Right lobe of liver (tissue), 6 donors: ENCODE data around the gene TECPR2. TPM values are rescaled to one million over a fixed set of nuclear protein-coding genes. Genes with fewer than 3 reads are reported as not detected.
"Not testable (repeated sequence)": the region's sequence is repeated elsewhere in the genome, so short reads cannot be mapped to it uniquely, and the experiment has no call there.

Experiments used
- ATAC-seq, 4 donors: fragments of 200-7000 bp; cut with Tn5 transposase; one replicate each; pipeline ENCODE4 v1.9.1; 2020; ENCODE audit warnings: mild to moderate bottlenecking in 4 of 4, moderate library complexity in 4 of 4
- DNase-seq, 3 donors: peaks; one replicate each; pipeline ENCODE4 v3.0.0-alpha.2; 2020
- H3K27ac ChIP-seq, 3 donors: fragments of 200-600 bp; one replicate each; pipeline ENCODE4 v1.8.0; 2022
- H3K27me3 ChIP-seq, 2 donors: fragments of 200-600 bp; one replicate each; pipeline ENCODE4 v1.8.0; 2022
- H3K36me3 ChIP-seq, 4 donors: fragments of 200-600 bp; sonication (generic) in 1 of 4; one replicate each; pipeline versions ENCODE4 v1.5.1 to v1.8.0; 2017 to 2022; ENCODE audit warnings: control low read depth in 1 of 4
- H3K4me1 ChIP-seq, 4 donors: fragments of 200-600 bp; sonication (generic) in 1 of 4; one replicate each; pipeline versions ENCODE4 v1.5.1 to v1.8.0; 2017 to 2022; ENCODE audit warnings: control low read depth in 1 of 4
- H3K4me3 ChIP-seq, 3 donors: fragments of 200-600 bp; one replicate each; pipeline ENCODE4 v1.8.0; 2022
- H3K9me3 ChIP-seq, 4 donors: fragments of 200-600 bp; sonication (generic) in 1 of 4; one replicate each; pipeline versions ENCODE4 v1.5.1 to v1.8.0; 2017 to 2022; ENCODE audit warnings: control low read depth in 1 of 4
- CTCF ChIP-seq, 4 donors: fragments of 200-600 bp in 3 of 4; fragments of 450-650 bp in 1 of 4; IDR thresholded peaks; one replicate each; pipeline versions ENCODE4 v1.5.1 to v1.8.0; 2016 to 2022; ENCODE audit warnings: antibody characterized with exemption in 4 of 4, mild to moderate bottlenecking in 2 of 4
- POLR2A ChIP-seq: fragments of 450-650 bp; IDR thresholded peaks from one replicate; pipeline ENCODE4 v1.6.1; 2017; ENCODE audit warnings: antibody characterized with exemption, mild to moderate bottlenecking
- WGBS: methylation state at CpG from one replicate; pipeline ENCODE4 v1.1.6; 2018; ENCODE audit warnings: low coverage, low lambda C conversion rate; ENCODE audit not compliant: insufficient coverage; ENCODE audit errors: missing lambda C conversion rate; 5-methylcytosine and 5-hydroxymethylcytosine counted together
- intact Hi-C, 2 donors: fragments of 100-400 bp; cut with DNase I; formaldehyde crosslinking; loops; one replicate each; pipeline versions ENCODE4 v1.11.2 to v1.14.1; 2022
- total RNA-seq, 6 experiments: library from RNA; depleted of rRNA in 2 of 6; stranded (reverse); fragments of >200 nt in 2 of 6; fragmentation: NEBNext Ultra II Directional in 3 of 6; extraction: Animal tissue kit (Norgen Biotek cat#: 25700) in 3 of 6; gene quantifications; one replicate each; pipeline versions ENCODE4 v1.1.0 to v1.2.4, GENCODE V29; 2016 to 2023
- donor health status: DM: no; HTN: yes; CAD: no.
- donor health status: DM: no; HTN: no; CAD: no.
- donor health status: DM: no; HTN: no; CAD: no.
- donor health status: DM: no; HTN: yes; CAD: no.
- donor health status: DM: no; HTN: yes; CAD: no.

Gene TECPR2
- total RNA-seq, 6 experiments from 2014 or later = 5.5 to 10.5 (median 9.4) TPM

DNA sequence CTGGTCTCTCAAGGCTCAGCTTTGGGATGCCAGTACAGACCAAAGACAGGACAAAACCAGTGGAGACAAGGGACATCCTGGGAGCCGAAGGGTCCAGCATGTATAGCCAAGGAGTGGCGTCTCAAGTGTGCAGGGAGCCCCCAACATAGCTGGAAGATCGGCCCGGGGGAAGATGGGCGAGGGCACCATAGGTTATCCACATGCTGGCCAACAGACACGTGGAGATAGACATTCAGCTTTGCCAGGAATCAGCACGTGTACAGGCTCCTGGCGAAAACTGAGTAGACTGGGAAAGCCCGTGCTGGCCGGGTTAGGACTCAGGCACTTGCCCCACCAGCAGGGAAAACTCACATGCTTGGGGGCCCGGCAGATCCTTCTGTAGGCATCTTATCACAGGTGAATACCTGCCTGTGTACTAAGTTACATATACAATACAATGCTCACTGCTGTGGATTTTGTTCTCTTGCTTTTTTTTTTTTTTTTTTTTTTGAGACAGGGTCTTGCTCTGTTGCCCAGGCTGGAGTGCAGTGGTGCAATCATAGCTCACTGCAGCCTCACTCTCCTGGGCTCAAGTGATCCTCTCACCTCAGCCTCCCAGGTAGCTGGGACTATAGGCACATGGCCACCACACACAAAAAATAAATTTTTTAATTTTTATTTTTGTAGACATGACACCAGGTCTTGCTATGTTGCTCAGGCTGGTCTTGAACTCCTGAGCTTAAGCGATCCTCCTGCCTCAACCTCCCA is 152.4 kb downstream of the TECPR2 start:
- Histone ChIP-seq H3K27me3 (no peaks in the 10 kb centered on the region), H3K4me1 (peaks cover 0 to 5% (median 0%) of the 10 kb centered on the region in 4 donors), H3K27ac (no peak overlapping the region), H3K9me3 (no peaks in the 10 kb centered on the region), H3K36me3 (no peaks in the 10 kb centered on the region), H3K4me3 (no peak overlapping the region)
- intact Hi-C loops = loop anchor here (5.0 kb wide), 2 partner anchors 73 to 78 kb away; no protein-coding TSS in a partner anchor
- DNase-seq = peak in 1 of 3 donors; percentile 43
- TF ChIP-seq CTCF (IDR thresholded peaks at IDR 0.05) (no peak), POLR2A (no peak)
- no peak for ATAC-seq
- WGBS = 90% methylated on average over 2 of the region's 12 CpGs

- H3K4me3 ChIP-seq = peak overlapping the region; percentile 54 to 68 (median 61)
- no peaks in the 10 kb centered on the region for H3K27me3 ChIP-seq
- no peaks in the 10 kb centered on the region for H3K36me3 ChIP-seq
- H3K27ac ChIP-seq = peak overlapping the region in 2 of 3 donors; percentile 36 to 57
- H3K4me1 ChIP-seq = peaks cover 0 to 5% (median 0%) of the 10 kb centered on the region in 4 donors
- no peak for TF ChIP-seq POLR2A
- TF ChIP-seq CTCF (IDR thresholded peaks at IDR 0.05) = peak; percentile 79 to 100 (median 92)
- WGBS = 1% methylated on average over 25 of the region's 95 CpGs
- intact Hi-C loops = loop anchor here in 1 of 2 donors (5.0 kb wide), 1 partner anchor 79 kb away; no protein-coding TSS in a partner anchor
- ATAC-seq (peak; percentile 81 to 94 (median 86)), DNase-seq (peak; percentile 56 to 70 (median 69))
- H3K9me3 ChIP-seq = no peaks in the 10 kb centered on the region
These were observed 154.0 kb downstream of the TECPR2 start for GRCh38 chr14:102516531-102517391.

- TF ChIP-seq POLR2A (no peak), CTCF (IDR thresholded peaks at IDR 0.05) (no peak)
- intact Hi-C loops = loop anchor here in 1 of 2 donors (5.0 kb wide), 1 partner anchor 80 kb away; no protein-coding TSS in a partner anchor
- Histone ChIP-seq H3K36me3 (no peaks in the 10 kb centered on the region), H3K4me1 (peaks cover 0 to 5% (median 0%) of the 10 kb centered on the region in 4 donors), H3K4me3 (peak overlapping the region; percentile 54 to 68 (median 61)), H3K9me3 (no peaks in the 10 kb centered on the region), H3K27me3 (no peaks in the 10 kb centered on the region), H3K27ac (peak overlapping the region in 2 of 3 donors; percentile 36 to 57)
- DNase-seq (peak in 2 of 3 donors; percentile 46 to 57), ATAC-seq (peak in 3 of 4 donors; percentile 6 to 11 (median 11))
- WGBS = 100% methylated on average over 1 of the region's 37 CpGs
These were observed 154.8 kb downstream of the TECPR2 start for GRCh38 chr14:102517392-102518062.

DNA sequence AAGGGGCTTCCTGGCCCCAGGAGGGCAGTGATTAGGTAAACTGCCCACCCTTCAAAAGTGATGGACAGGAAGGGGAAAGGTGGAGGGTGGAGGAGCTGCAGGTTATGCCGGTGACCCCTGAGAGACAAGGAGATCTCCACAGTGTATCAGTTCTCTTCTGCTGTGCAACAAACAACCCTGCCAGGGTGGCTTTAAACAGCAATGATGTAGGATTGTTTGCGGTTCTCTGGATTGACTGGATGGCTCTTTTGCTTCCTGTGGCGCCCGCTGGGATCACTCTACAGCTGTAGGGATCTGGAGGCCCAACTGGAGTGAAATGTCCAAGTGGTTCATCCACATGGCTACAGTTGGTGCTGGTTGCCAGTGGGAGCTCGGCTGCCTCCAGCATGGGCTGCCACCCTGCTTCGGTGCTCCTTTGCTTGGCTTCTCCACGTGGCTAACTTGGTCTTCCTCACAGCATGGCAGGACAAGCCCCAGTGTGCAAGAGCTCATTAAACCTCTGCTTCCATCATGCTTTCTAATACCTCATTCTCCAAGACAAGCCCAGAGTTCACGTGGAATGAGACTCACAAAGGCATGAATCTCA is 155.4 kb downstream of the TECPR2 start:
- ATAC-seq (no peak), DNase-seq (no peak)
- Histone ChIP-seq H3K4me1 (peaks cover 0 to 5% (median 0%) of the 10 kb centered on the region in 4 donors), H3K9me3 (no peaks in the 10 kb centered on the region), H3K36me3 (no peaks in the 10 kb centered on the region), H3K4me3 (no peak overlapping the region), H3K27me3 (no peaks in the 10 kb centered on the region), H3K27ac (no peak overlapping the region)
- no CpG with 5 or more reads among the region's 8 CpGs for WGBS
- no peak for TF ChIP-seq CTCF (IDR thresholded peaks at IDR 0.05)
- no peak for TF ChIP-seq POLR2A
- intact Hi-C loops = loop anchor here in 1 of 2 donors (5.0 kb wide), 1 partner anchor 81 kb away; no protein-coding TSS in a partner anchor

GRCh38 chr14:102519709-102520108 is 157.0 kb downstream of the TECPR2 start:
- H3K36me3 ChIP-seq, H3K9me3 ChIP-seq, ATAC-seq, H3K4me3 ChIP-seq, DNase-seq, H3K27me3 ChIP-seq, H3K27ac ChIP-seq: not testable (repeated sequence)
- 93% methylated on average over 4 of the region's 5 CpGs for WGBS
- H3K4me1 ChIP-seq = peaks cover 0 to 11% (median 3%) of the 10 kb centered on the region in 4 donors
- intact Hi-C loops = loop anchor here in 1 of 2 donors (5.0 kb wide), 1 partner anchor 82 kb away; no protein-coding TSS in a partner anchor
